Stimulated activated CD4-positive, alpha-beta T cell treated with anti-CD3 and anti-CD28 coated beads, Interleukin-4, amount 100 ng/mL, for 48 hours (primary cell): ENCODE results near the gene BATF2.
"Not testable (repeated sequence)": the region's sequence is repeated elsewhere in the genome, so short reads cannot be mapped to it uniquely, and the experiment has no call there.

Experiments used
- DNase-seq, 2 donors: peaks; one replicate each; pipeline ENCODE4 v3.0.0-alpha.2; 2020; ENCODE audit warnings: low read depth in 2 of 2

The BATF2 gene

GRCh38 chr11:65013888-65014725 lies 17.3 kb upstream of the BATF2 start, which contains the start of gene ARL2:
Gene ARL2 (plus strand): TSS chr11:65014160. CDS start chr11:65014208, 48 bp downstream.
- DNase-seq, result peak; percentile 70 to 84

DNA sequence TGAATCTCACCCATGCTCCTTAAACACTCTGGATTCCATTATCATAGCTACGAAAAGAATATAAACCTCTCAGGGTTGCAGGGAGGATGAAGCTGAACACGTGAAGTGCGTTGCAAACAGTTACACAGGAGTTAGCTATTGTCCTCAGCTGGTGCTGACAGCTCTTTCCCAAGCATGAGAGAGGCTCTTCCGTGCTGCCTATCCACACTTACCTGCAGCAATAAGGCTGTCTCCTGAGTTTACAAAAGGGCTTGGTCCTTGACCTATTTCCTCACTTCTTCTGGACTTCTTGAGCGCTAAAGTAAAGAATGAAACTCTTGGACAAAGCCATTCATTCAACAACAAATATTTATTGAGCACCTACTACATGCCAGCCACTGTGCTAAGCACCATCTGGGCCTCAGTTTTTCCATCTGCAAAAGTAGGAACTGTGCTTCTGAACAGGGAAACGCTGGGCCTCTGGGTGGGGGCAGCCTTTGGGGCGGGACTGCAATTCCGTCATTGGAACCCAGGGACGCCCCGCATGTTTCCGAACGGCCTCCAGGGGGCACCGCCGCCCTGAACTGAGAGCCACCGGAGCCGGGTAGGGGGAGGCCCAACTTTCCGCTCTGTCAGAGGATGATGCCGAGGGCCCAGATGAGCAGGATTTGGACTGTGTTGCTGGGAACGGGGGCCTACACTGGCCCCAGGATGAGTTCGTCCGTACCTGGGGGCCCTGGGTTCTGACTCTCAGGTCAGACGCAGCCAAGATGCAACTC lies 16.5 kb upstream of the BATF2 start:
- DNase-seq, result peak; percentile 86 to 88

- no peak for DNase-seq
Measured at GRCh38 chr11:65008873-65009272, 12.1 kb upstream of the BATF2 start.

DNA sequence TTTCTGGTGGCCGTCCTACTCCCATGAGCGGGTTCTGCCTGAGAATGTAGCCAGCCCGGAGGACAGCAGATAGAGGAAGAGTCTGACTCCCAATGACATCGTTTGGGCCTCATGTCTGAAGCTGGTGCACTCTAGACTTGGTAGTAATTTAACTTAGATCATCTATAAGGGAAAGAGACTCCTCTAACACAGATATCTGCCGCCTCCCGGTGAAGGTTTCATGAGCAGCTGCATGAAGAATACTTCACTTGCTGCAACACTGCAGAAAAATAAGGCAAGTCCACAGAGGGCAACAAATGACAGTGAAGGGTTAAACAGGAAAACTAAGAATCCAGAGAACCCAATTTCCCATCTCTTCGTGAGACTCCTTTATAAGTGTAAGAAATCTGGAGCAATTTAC lies 11.2 kb upstream of the BATF2 start:
- no peak for DNase-seq

GRCh38 chr11:65003968-65004367 lies 7.2 kb upstream of the BATF2 start:
- not testable (repeated sequence) for DNase-seq

- DNase-seq, result no peak
Measured at GRCh38 chr11:65003282-65003681, 6.5 kb upstream of the BATF2 start.

DNA sequence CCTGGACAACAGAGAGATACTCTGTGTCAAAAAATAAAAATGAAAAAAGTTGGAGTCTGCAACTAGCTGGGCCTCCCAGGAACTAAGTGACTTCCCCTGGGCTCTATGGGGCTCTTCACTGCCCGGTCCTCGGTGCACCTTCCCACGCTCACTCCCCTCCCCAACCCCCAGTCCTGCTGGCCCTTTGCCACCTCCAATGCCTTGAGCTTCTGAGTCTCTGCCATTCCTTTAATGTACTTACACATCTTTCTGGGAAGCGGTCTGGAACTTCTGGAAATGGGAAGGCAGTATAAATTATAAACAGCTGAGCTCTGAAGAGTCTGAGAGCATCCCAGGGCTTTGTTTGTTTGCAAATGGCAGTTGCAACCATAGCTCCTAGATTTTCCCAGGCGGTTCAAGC lies 5.9 kb upstream of the BATF2 start:
- DNase-seq, result no peak

- DNase-seq, result no peak
Measured at GRCh38 chr11:64999478-64999877, 2.7 kb upstream of the BATF2 start.

GRCh38 chr11:64998690-64999431 lies 2.1 kb upstream of the BATF2 start:
- DNase-seq, result no peak

GRCh38 chr11:64998141-64998540 lies 1.4 kb upstream of the BATF2 start:
- no peak for DNase-seq

DNA sequence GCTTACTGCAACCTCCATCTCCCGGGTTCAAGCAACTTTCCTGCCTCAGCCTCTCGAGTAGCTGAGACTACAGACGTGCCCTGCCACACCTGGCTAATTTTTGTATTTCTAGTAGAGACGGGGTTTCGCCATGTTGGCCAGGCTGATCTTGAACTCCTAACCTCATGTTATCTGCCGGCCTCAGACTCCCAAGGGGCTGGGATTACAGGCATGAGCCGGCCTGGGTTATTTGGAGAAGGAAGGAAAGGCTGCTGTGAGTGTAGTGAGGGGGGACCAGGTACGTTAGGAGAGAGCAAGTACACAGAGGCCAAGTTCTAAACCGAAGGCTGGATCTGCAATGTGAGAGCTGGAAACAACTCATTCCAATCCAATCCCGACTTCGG lies 453 bp downstream of the BATF2 start:
- no peak for DNase-seq

DNA sequence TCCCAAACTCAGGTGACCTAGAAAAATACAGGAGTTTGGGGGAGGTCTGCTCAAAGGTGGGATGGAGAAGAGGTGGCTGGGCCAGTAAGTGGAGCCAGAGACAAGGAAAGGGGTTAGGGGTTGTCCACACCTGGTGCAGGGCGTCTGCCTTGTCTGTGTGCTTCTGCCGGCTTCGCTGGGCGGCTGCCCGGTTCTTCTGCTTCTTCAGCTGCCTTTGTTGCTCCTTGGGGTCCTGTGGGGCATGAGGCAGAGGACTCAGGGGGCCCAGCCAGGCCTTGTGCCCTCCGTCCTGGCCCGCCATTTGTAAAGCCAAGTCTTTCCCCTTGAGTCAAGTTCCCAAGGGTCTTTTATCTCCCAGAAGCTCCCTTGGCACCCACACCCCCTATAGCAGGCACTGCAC lies 2.5 kb downstream of the BATF2 start:
- DNase-seq, result no peak

GRCh38 chr11:64990222-64990923 lies 6.4 kb downstream of the BATF2 start:
- DNase-seq, result no peak

- no peak for DNase-seq
Measured at GRCh38 chr11:64989416-64989815, 7.4 kb downstream of the BATF2 start.

- no peak for DNase-seq
Measured at GRCh38 chr11:64987998-64988854, 8.5 kb downstream of the BATF2 start.

- DNase-seq, result not testable (repeated sequence)
Measured at GRCh38 chr11:64983339-64983738, 13.4 kb downstream of the BATF2 start.

DNA sequence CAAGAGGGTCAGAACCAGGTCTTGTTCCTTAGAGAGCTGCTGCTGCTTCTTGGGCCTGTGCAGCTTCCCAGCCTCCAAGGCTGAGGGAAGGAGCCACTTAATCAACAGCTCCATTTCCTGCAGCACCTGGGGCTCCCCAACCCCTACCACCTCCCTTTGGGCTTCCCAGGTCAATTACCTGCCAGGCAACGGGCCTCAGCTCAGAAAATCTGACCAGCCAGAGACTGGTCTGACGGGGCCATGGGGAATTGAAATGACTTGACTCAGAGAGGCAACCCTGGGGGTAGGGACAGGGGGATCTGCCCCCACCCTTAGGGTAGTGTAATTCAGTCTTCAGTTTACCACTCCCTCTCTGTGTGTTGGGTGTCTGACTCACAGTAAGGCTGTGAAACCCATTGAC lies 20.1 kb downstream of the BATF2 start:
- DNase-seq, result no peak

GRCh38 chr11:64974124-64974523 lies 22.6 kb downstream of the BATF2 start:
- no peak for DNase-seq

GRCh38 chr11:64971421-64972233 lies 25.1 kb downstream of the BATF2 start, which contains the start of gene MAJIN:
Gene MAJIN (minus strand): TSS chr11:64972108. CDS start chr11:64959405, 12,703 bp downstream.
- peak; percentile 85 to 94 for DNase-seq

DNA sequence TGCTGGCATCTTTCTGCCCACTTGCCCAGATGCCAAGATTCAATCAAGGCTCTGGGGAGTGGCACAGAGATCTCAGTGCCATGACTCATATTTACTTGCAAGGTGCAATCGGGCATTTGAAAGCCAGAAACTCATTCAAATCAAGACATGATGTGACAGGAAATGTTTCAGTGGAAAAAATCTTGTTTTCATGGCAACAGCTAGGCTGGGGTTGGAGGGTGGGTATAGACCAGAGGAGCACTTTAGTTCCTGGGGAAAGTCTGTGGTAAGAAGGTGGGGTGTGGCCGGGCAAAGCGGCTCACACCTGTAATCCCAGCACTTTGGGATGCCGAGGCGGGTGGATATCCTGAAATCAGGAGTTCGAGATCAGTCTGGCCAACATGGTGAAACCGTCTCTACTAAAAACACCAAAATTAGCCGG lies 26.0 kb downstream of the BATF2 start:
- DNase-seq, result peak; percentile 12 to 22
